Activated CD4-positive, alpha-beta T cell treated with anti-CD3 and anti-CD28 coated beads for 48 hours (primary cell): ENCODE results near the gene TMEM131.

Experiments
- DNase-seq: peaks from one replicate; pipeline ENCODE4 v3.0.0-alpha.2; 2020

TMEM131 gene

GRCh38 chr2:97752342-97753334 lies 243.1 kb downstream of the TMEM131 start:
- no peak for DNase-seq

GRCh38 chr2:97751752-97752151 lies 244.0 kb downstream of the TMEM131 start:
- no peak for DNase-seq

GRCh38 chr2:97750017-97750416 lies 245.7 kb downstream of the TMEM131 start:
- DNase-seq: no peak

GRCh38 chr2:97749581-97749980 lies 246.2 kb downstream of the TMEM131 start:
- no peak for DNase-seq

- no peak for DNase-seq
Measured at GRCh38 chr2:97747716-97748115, 248.0 kb downstream of the TMEM131 start.

- DNase-seq: no peak
Measured at GRCh38 chr2:97747285-97747684, 248.5 kb downstream of the TMEM131 start.

GRCh38 chr2:97745474-97746174 lies 250.1 kb downstream of the TMEM131 start:
- peak; percentile 69 for DNase-seq

- DNase-seq: no peak
Measured at GRCh38 chr2:97743913-97744312, 251.8 kb downstream of the TMEM131 start.

- DNase-seq: peak; percentile 41
Measured at GRCh38 chr2:97742381-97742847, 253.3 kb downstream of the TMEM131 start.

GRCh38 chr2:97741686-97742085 lies 254.1 kb downstream of the TMEM131 start:
- no peak for DNase-seq

- DNase-seq: no peak
Measured at GRCh38 chr2:97741251-97741650, 254.5 kb downstream of the TMEM131 start.

GRCh38 chr2:97740590-97741182 lies 255.1 kb downstream of the TMEM131 start:
- peak; percentile 68 for DNase-seq

GRCh38 chr2:97739893-97740245 lies 255.9 kb downstream of the TMEM131 start:
- no peak for DNase-seq

- DNase-seq: no peak
Measured at GRCh38 chr2:97739020-97739892, 256.5 kb downstream of the TMEM131 start.

- no peak for DNase-seq
Measured at GRCh38 chr2:97738179-97739019, 257.3 kb downstream of the TMEM131 start.

GRCh38 chr2:97737421-97738178 lies 258.1 kb downstream of the TMEM131 start:
- no peak for DNase-seq

GRCh38 chr2:97736608-97737330 lies 259.0 kb downstream of the TMEM131 start:
- no peak for DNase-seq

- DNase-seq: no peak
Measured at GRCh38 chr2:97736185-97736584, 259.6 kb downstream of the TMEM131 start.

GRCh38 chr2:97735161-97735561 lies 260.6 kb downstream of the TMEM131 start:
- DNase-seq: no peak
